GM04504 (cell line): ENCODE results near the gene TMEM117.

ENCODE experiments used
- DNase-seq: peaks from one replicate; pipeline ENCODE4 v3.0.0-alpha.2; 2012; ENCODE audit warnings: low read depth

TMEM117 gene

GRCh38 chr12:43835656-43836474 lies at the start of gene TMEM117:
TMEM117 (plus strand) TSS chr12:43836081.
- peak; percentile 47 for DNase-seq

- DNase-seq, result no peak
These were observed 48.8 kb upstream of the TMEM117 start for GRCh38 chr12:43786899-43787693.

GRCh38 chr12:43789941-43790340 lies 45.9 kb upstream of the TMEM117 start:
- DNase-seq, result no peak

- no peak for DNase-seq
These were observed 40.1 kb upstream of the TMEM117 start for GRCh38 chr12:43795716-43796280.

GRCh38 chr12:43797561-43798217 lies 38.2 kb upstream of the TMEM117 start:
- DNase-seq, result no peak

GRCh38 chr12:43805149-43805859 lies 30.6 kb upstream of the TMEM117 start:
- DNase-seq, result no peak

- peak; percentile 68 for DNase-seq
These were observed 29.8 kb upstream of the TMEM117 start, which contains the start of gene TWF1 for GRCh38 chr12:43805860-43806736. TWF1 (minus strand) TSS chr12:43806317; CDS start chr12:43806245, 72 bp downstream.

- no peak for DNase-seq
These were observed 29.2 kb upstream of the TMEM117 start for GRCh38 chr12:43806737-43807072.

GRCh38 chr12:43807386-43807785 lies 28.5 kb upstream of the TMEM117 start:
- DNase-seq, result no peak

GRCh38 chr12:43812057-43812456 lies 23.8 kb upstream of the TMEM117 start:
- no peak for DNase-seq

- DNase-seq, result no peak
These were observed 23.0 kb upstream of the TMEM117 start for GRCh38 chr12:43812926-43813325.

- no peak for DNase-seq
These were observed 20.5 kb upstream of the TMEM117 start for GRCh38 chr12:43815416-43815815.

- no peak for DNase-seq
These were observed 19.7 kb upstream of the TMEM117 start for GRCh38 chr12:43816168-43816567.

- no peak for DNase-seq
These were observed 11.6 kb upstream of the TMEM117 start for GRCh38 chr12:43824207-43824775.

GRCh38 chr12:43826681-43827080 lies 9.2 kb upstream of the TMEM117 start:
- DNase-seq, result no peak

- no peak for DNase-seq
These were observed 8.8 kb upstream of the TMEM117 start for GRCh38 chr12:43827093-43827492.

GRCh38 chr12:43832463-43833168 lies 3.3 kb upstream of the TMEM117 start:
- no peak for DNase-seq

- no peak for DNase-seq
These were observed 621 bp upstream of the TMEM117 start for GRCh38 chr12:43835264-43835655.

GRCh38 chr12:43836475-43836989 lies 651 bp downstream of the TMEM117 start:
- DNase-seq, result no peak
